ENCODE results near the gene NRGN. TPM values are rescaled to one million over a fixed set of nuclear protein-coding genes. Genes with fewer than 3 reads are reported as not detected.
A peak's percentile ranks its signal among the peaks of the same experiment; 100 is the strongest.

Gene NRGN
- total RNA-seq = 1 to 10 TPM in 3 of 6 experiments, under 1 TPM in 2, not detected in 1; 0.43 to 4.6 (median 1.4) TPM
- long read RNA-seq, partial matches to known transcripts = 0 of 1 reads
- long read RNA-seq, other reads (novel, unspliced or antisense) = 1 of 1 reads

GRCh38 chr11:124739479-124740276 is at the start of gene NRGN:
Gene NRGN, plus strand, starts transcription at chr11:124739942. Its CDS starts 143 bp downstream, at chr11:124740085.
- peak; percentile 99 for ATAC-seq
- Histone ChIP-seq H3K27ac (no peak within 1 kb of the TSS), H3K4me1 (peaks cover 0 to 11% (median 0%) of the 10 kb centered on the region in 4 donors), H3K36me3 (no peaks in the 10 kb centered on the region), H3K9me3 (no peaks in the 10 kb centered on the region), H3K4me3 (peak within 1 kb of the TSS; percentile 18 to 46 (median 33)), H3K27me3 (no peaks in the 10 kb centered on the region)
- intact Hi-C loops (cut with DNase I) = no loop called here
- WGBS (ENCODE audit: insufficient coverage, low coverage, low lambda C conversion rate, missing lambda C conversion rate) = 3% methylated on average over 27 of the region's 59 CpGs
- TF ChIP-seq POLR2A (IDR thresholded peaks at IDR 0.05) (no peak), CTCF (IDR thresholded peaks at IDR 0.05) (no peak)
- peak; percentile 89 to 93 (median 92) for DNase-seq

GRCh38 chr11:124693142-124693541 is 46.6 kb upstream of the NRGN start:
- DNase-seq (no peak), ATAC-seq (no peak)
- no peak overlapping the region for H3K27ac ChIP-seq
- intact Hi-C loops (cut with DNase I) = no loop called here
- 88% methylated on average over 2 of the region's 2 CpGs for WGBS (ENCODE audit: insufficient coverage, low coverage, low lambda C conversion rate, missing lambda C conversion rate)
- H3K36me3 ChIP-seq = no peaks in the 10 kb centered on the region
- no peaks in the 10 kb centered on the region for H3K9me3 ChIP-seq
- H3K4me3 ChIP-seq = no peak overlapping the region
- no peaks in the 10 kb centered on the region for H3K27me3 ChIP-seq
- TF ChIP-seq POLR2A (IDR thresholded peaks at IDR 0.05) = no peak
- TF ChIP-seq CTCF (IDR thresholded peaks at IDR 0.05) = no peak
- H3K4me1 ChIP-seq = no peaks in the 10 kb centered on the region

GRCh38 chr11:124699547-124699946 is 40.2 kb upstream of the NRGN start:
- intact Hi-C loops (cut with DNase I) = no loop called here
- ATAC-seq = no peak

GRCh38 chr11:124700028-124700427 is 39.7 kb upstream of the NRGN start:
- TF ChIP-seq CTCF (IDR thresholded peaks at IDR 0.05) (no peak), POLR2A (IDR thresholded peaks at IDR 0.05) (no peak)
- Histone ChIP-seq H3K36me3 (no peaks in the 10 kb centered on the region), H3K27ac (no peak overlapping the region), H3K27me3 (no peaks in the 10 kb centered on the region), H3K4me1 (no peaks in the 10 kb centered on the region), H3K9me3 (no peaks in the 10 kb centered on the region), H3K4me3 (no peak overlapping the region)
- intact Hi-C loops (cut with DNase I) = no loop called here
- no peak for ATAC-seq
- DNase-seq = no peak

More at GRCh38 chr11:124699547-124699946, 40.2 kb upstream of the NRGN start:
- no peak for DNase-seq
- TF ChIP-seq CTCF (IDR thresholded peaks at IDR 0.05) (no peak), POLR2A (IDR thresholded peaks at IDR 0.05) (no peak)
- Histone ChIP-seq H3K9me3 (no peaks in the 10 kb centered on the region), H3K36me3 (no peaks in the 10 kb centered on the region), H3K4me3 (no peak overlapping the region), H3K4me1 (no peaks in the 10 kb centered on the region), H3K27ac (no peak overlapping the region), H3K27me3 (no peaks in the 10 kb centered on the region)
- 62% methylated on average over 1 of the region's 1 CpG for WGBS (ENCODE audit: insufficient coverage, low coverage, low lambda C conversion rate, missing lambda C conversion rate)
